Neutrophil (primary cell): ENCODE results near the gene SETBP1.

Experiments
- H3K27ac ChIP-seq: fragments of 200-600 bp; sonication (generic); 2 replicates; pipeline ENCODE4 v1.5.1; 2016; ENCODE audit warnings: mild to moderate bottlenecking, moderate library complexity
- H3K27me3 ChIP-seq: fragments of 200-600 bp; sonication (generic); 2 replicates; pipeline ENCODE4 v1.6.0; 2016; ENCODE audit warnings: mild to moderate bottlenecking
- H3K36me3 ChIP-seq: fragments of 200-600 bp; sonication (generic); 2 replicates; pipeline ENCODE4 v1.5.1; 2017
- H3K4me1 ChIP-seq, 2 experiments: fragments of 200-600 bp in 1 of 2; sonication (generic) in 1 of 2; 1 replicate in 1 of 2; 2 replicates in 1 of 2; pipeline versions ENCODE4 v1.5.1 to v1.6.1; 2013 to 2016; ENCODE audit warnings: low read depth in 1 of 2, low read length in 1 of 2, mild to moderate bottlenecking in 1 of 2, moderate library complexity in 1 of 2; ENCODE audit not compliant: control insufficient read depth in 1 of 2, insufficient read depth in 1 of 2
- H3K4me3 ChIP-seq, 2 experiments: fragments of 200-600 bp in 1 of 2; sonication (generic) in 1 of 2; 1 replicate in 1 of 2; 2 replicates in 1 of 2; pipeline ENCODE4 v1.5.1; 2013 to 2016; ENCODE audit warnings: low read depth in 1 of 2, low read length in 1 of 2, mild to moderate bottlenecking in 1 of 2, moderate library complexity in 1 of 2
- H3K9me3 ChIP-seq: fragments of 200-600 bp; sonication (generic); 2 replicates; pipeline ENCODE4 v1.5.1; 2016
- TF ChIP-seq, protein P1 (sequence below): fragments of 200-600 bp; sonication (generic); IDR thresholded peaks from 2 replicates; pipeline ENCODE4 v1.5.1; 2016; ENCODE audit warnings: antibody characterized with exemption

SETBP1 gene

DNA sequence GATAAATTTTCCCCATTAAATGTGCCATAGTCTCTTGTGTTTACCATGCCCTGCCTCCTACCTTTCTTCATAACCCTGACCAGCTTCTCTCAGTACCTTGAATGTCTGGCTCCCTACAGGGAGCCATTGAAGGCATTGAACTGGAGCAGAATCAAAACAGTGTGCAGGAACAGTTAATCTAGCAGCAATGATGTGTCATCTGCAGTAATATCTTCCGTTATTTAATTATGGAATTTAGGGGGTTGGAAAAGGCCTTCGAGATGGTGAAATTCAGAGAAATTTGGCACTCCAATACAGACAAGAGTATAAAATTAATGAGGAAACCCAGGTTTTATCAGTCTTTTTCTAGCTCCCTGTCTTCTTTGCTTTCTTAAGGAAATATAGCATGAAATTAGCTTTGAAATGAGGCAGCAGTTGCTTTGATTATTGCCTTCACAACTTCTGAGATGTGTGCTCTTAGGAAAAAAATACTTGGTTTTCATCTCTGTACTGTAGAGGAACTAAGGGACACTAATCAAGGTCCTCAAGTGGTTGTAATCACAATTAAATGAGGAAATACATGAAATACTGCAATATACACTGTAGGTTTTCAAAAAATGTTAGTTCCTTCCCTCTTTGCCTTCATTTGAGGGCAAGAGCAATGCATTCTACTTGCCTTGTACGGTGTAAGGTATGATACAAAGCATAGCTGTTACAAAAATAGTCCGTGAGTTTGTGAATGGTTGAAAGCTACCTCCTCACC is 369.1 kb downstream of the SETBP1 start:
- H3K9me3 ChIP-seq, result no peaks in the 10 kb centered on the region
- no peak overlapping the region for H3K4me3 ChIP-seq
- no peaks in the 10 kb centered on the region for H3K36me3 ChIP-seq
- peaks cover 8 to 11% of the 10 kb centered on the region in 2 experiments for H3K4me1 ChIP-seq
- H3K27ac ChIP-seq, result peak overlapping the region; percentile 36
- TF ChIP-seq, protein P1, sequence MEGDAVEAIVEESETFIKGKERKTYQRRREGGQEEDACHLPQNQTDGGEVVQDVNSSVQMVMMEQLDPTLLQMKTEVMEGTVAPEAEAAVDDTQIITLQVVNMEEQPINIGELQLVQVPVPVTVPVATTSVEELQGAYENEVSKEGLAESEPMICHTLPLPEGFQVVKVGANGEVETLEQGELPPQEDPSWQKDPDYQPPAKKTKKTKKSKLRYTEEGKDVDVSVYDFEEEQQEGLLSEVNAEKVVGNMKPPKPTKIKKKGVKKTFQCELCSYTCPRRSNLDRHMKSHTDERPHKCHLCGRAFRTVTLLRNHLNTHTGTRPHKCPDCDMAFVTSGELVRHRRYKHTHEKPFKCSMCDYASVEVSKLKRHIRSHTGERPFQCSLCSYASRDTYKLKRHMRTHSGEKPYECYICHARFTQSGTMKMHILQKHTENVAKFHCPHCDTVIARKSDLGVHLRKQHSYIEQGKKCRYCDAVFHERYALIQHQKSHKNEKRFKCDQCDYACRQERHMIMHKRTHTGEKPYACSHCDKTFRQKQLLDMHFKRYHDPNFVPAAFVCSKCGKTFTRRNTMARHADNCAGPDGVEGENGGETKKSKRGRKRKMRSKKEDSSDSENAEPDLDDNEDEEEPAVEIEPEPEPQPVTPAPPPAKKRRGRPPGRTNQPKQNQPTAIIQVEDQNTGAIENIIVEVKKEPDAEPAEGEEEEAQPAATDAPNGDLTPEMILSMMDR, result no peak
- no peaks in the 10 kb centered on the region for H3K27me3 ChIP-seq

DNA sequence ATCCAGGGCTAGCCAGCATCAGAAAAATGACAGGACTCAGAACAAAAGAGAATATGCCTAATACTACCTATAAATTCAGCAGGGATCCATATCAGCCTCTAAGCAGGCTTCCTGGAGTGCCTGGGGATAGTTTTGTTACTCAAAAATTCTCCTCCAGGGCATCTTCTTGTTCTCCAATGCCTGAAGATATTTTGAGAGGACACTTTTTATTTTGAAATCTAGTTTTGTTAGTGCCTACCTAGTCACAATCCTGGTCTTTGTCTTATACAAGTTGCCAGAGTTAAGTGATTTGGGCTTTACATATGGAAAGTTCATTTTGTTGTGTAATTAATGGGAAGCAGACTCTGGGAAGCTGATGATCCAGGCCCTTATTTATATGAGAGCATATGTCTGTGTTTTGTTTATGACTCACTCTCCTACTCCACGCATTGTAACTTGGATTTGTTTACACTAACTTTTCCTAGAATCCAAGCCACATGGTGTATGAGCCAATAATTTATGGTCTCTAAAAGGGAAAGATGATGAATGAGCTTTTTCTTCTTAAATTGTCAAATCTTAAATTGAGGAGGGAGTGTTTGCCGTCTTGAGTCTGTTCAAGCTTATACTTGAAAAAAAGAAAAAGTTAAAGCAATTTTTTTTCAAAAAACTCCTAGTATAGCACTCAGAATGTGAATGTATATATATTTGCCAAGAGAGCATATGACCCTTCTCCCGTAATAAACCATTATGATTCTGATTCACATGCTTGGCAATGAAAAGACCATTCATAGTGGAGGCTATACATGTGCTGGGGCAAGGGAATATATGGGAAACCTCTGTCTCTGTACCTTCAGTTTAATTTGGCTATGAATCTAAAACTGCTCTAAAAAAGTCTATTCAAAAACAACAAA is 370.3 kb downstream of the SETBP1 start:
- H3K27ac ChIP-seq, result no peak overlapping the region
- H3K9me3 ChIP-seq, result no peaks in the 10 kb centered on the region
- H3K4me3 ChIP-seq, result no peak overlapping the region
- TF ChIP-seq, protein P1, result no peak
- peaks cover 8 to 11% of the 10 kb centered on the region in 2 experiments for H3K4me1 ChIP-seq
- H3K27me3 ChIP-seq, result no peaks in the 10 kb centered on the region
- H3K36me3 ChIP-seq, result no peaks in the 10 kb centered on the region

DNA sequence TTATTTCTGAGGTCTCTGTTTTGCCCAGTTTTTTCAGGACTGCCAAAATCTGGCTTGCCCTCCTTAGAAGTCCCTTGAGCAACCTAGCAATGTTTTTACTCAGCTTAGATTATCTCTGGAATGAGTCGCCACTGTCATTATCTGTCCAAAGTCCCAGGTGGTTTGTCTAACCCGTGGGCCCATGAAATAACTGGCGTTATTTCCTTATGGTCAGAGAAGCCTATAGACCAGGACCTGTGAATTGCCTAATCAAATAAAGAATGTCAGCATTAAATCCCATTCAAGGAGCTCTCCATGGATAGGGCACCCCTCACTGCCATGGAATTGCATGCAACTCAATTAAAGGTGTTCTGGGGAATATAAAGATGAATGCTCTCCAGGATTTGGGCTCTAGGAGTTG is 373.9 kb downstream of the SETBP1 start:
- H3K9me3 ChIP-seq, result no peaks in the 10 kb centered on the region
- TF ChIP-seq, protein P1, result no peak
- H3K4me1 ChIP-seq, result peaks cover 7 to 8% of the 10 kb centered on the region in 2 experiments
- H3K27me3 ChIP-seq, result no peaks in the 10 kb centered on the region
- H3K36me3 ChIP-seq, result no peaks in the 10 kb centered on the region
- H3K27ac ChIP-seq, result no peak overlapping the region
- H3K4me3 ChIP-seq, result no peak overlapping the region

DNA sequence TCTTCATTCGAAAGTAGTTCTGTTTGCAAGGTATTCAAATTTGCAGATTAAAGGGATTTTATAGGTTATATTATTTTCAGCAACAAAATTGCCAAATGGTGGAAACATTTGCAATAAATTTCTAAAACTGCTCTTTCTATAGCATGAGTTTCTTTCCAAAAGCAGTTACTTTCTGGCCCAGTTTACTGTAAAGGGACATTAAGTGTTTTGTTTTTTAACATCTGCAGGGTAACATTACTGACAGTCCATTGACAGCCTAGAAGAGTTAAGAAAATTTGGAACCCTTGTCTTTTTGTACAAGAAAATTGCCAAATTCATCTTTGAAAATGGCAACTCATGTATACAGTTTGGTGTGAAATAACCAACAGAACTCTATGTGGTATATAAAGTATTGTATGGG is 375.1 kb downstream of the SETBP1 start:
- Histone ChIP-seq H3K4me3 (no peak overlapping the region), H3K36me3 (no peaks in the 10 kb centered on the region), H3K9me3 (no peaks in the 10 kb centered on the region), H3K4me1 (no peaks in the 10 kb centered on the region), H3K27ac (no peak overlapping the region), H3K27me3 (no peaks in the 10 kb centered on the region)
- TF ChIP-seq, protein P1, result no peak

DNA sequence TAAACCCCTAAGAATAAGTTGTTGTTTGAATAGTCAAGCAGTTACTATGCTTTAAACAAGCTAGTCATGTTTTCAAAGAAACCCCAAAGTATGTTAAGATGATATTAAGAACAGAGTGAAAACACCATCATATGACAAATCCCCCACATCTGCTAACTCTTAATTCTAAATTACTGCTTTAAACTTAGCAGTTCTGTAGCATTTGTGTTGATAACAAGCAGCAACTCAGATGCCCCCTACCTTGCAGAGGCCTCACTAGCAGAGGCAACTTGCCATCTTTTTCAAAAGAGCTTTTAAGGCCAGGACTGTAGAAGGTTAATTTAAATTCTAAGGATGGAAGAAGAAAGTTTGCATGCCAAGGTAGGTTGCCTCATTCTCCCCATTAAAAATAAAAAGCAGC is 376.2 kb downstream of the SETBP1 start:
- no peaks in the 10 kb centered on the region for H3K27me3 ChIP-seq
- H3K4me1 ChIP-seq, result no peaks in the 10 kb centered on the region
- H3K4me3 ChIP-seq, result no peak overlapping the region
- H3K27ac ChIP-seq, result no peak overlapping the region
- TF ChIP-seq, protein P1, result no peak
- no peaks in the 10 kb centered on the region for H3K36me3 ChIP-seq
- no peaks in the 10 kb centered on the region for H3K9me3 ChIP-seq
